ENCODE results near the gene NTN5. TPM values are rescaled to one million over a fixed set of nuclear protein-coding genes. Genes with fewer than 3 reads are reported as not detected.
A peak's percentile ranks its signal among the peaks of the same experiment; 100 is the strongest.

The NTN5 gene
- total and polyA plus RNA-seq, 9 of the 15 experiments (the other 6 are each of a cell fraction or from before 2014, with no cell fraction given) = not detected

DNA sequence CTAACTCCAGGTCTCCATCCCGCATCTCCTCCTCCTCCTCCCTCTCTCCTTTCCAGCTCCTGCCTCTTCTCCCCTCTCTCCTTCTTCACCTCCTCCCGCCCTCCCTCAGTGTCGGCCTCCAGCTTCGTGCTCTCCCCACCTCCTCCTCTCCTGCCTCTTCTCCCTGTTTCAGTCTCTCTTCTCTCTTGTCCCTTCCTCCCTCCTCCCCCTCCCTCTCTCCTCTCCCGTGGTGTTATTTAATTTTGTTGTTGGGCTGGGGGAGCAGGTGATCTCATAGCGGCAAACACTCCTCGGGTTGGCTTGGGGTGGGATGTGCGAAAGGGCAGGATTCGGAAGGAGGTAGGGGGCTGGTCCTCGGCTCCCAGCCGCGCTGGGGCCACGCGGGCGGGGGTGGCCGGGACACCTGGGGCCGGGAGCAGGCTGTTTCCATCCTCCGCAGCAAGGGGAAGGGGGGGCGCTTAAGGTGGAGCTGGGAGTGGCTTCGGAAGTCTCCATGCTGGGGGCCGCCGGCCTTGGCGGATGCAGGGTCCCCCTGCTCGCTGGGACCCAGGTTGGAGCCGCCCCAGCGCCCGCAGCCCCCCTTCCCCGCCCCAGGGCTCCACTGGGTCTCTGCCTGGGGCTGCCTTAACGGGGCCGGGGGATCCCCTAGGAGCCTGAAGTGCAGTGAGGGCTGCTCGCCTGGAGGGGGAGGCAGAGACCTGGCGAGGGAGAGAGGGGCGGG, 26.7 kb downstream of the NTN5 start, which contains the start of gene CA11 (continued):
- no peak for TF ChIP-seq POLR2AphosphoS5 (IDR thresholded peaks at IDR 0.05; ENCODE audit: control insufficient read depth, insufficient read depth, low read depth, low read length)
- no peak for TF ChIP-seq ZBTB8A (IDR thresholded peaks at IDR 0.05; ENCODE audit: partially characterized antibody)
- TF ChIP-seq, protein P1, sequence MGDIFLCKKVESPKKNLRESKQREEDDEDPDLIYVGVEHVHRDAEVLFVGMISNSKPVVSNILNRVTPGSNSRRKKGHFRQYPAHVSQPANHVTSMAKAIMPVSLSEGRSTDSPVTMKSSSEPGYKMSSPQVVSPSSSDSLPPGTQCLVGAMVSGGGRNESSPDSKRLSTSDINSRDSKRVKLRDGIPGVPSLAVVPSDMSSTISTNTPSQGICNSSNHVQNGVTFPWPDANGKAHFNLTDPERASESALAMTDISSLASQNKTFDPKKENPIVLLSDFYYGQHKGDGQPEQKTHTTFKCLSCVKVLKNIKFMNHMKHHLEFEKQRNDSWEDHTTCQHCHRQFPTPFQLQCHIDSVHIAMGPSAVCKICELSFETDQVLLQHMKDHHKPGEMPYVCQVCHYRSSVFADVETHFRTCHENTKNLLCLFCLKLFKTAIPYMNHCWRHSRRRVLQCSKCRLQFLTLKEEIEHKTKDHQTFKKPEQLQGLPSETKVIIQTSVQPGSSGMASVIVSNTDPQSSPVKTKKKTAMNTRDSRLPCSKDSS (IDR thresholded peaks at IDR 0.05; ENCODE audit: low read depth, partially characterized antibody) = no peak
- TF ChIP-seq OTX1 (CRISPR knock-in tag; IDR thresholded peaks at IDR 0.05) = peak; percentile 55; the same call in 1 of the 2 replicates
- no peak for TF ChIP-seq GABPA (tag; conservative IDR thresholded peaks at IDR 0.05; ENCODE audit: low read depth)
- TF ChIP-seq DACH1 (IDR thresholded peaks at IDR 0.05; ENCODE audit: partially characterized antibody) = no peak
- no peak for TF ChIP-seq SMAD2 (IDR thresholded peaks at IDR 0.05; ENCODE audit: low read depth, low read length)
- TF ChIP-seq ZNF778 (CRISPR knock-in tag; IDR thresholded peaks at IDR 0.05) = no peak
- no peak for TF ChIP-seq JUNB (CRISPR knock-in tag; conservative IDR thresholded peaks at IDR 0.05)
- TF ChIP-seq, protein P2, sequence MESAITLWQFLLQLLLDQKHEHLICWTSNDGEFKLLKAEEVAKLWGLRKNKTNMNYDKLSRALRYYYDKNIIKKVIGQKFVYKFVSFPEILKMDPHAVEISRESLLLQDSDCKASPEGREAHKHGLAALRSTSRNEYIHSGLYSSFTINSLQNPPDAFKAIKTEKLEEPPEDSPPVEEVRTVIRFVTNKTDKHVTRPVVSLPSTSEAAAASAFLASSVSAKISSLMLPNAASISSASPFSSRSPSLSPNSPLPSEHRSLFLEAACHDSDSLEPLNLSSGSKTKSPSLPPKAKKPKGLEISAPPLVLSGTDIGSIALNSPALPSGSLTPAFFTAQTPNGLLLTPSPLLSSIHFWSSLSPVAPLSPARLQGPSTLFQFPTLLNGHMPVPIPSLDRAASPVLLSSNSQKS (CRISPR knock-in tag; IDR thresholded peaks at IDR 0.05) = no peak
- no peak for TF ChIP-seq NR1H2 (CRISPR knock-in tag; IDR thresholded peaks at IDR 0.05)
- no peak for TF ChIP-seq HMG20A (CRISPR knock-in tag; conservative IDR thresholded peaks at IDR 0.05)
- TF ChIP-seq, protein P3, sequence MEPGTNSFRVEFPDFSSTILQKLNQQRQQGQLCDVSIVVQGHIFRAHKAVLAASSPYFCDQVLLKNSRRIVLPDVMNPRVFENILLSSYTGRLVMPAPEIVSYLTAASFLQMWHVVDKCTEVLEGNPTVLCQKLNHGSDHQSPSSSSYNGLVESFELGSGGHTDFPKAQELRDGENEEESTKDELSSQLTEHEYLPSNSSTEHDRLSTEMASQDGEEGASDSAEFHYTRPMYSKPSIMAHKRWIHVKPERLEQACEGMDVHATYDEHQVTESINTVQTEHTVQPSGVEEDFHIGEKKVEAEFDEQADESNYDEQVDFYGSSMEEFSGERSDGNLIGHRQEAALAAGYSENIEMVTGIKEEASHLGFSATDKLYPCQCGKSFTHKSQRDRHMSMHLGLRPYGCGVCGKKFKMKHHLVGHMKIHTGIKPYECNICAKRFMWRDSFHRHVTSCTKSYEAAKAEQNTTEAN (CRISPR knock-in tag; IDR thresholded peaks at IDR 0.05) = no peak
- peak; percentile 98 for TF ChIP-seq LARP7 (IDR thresholded peaks at IDR 0.05)
- TF ChIP-seq, protein P4, sequence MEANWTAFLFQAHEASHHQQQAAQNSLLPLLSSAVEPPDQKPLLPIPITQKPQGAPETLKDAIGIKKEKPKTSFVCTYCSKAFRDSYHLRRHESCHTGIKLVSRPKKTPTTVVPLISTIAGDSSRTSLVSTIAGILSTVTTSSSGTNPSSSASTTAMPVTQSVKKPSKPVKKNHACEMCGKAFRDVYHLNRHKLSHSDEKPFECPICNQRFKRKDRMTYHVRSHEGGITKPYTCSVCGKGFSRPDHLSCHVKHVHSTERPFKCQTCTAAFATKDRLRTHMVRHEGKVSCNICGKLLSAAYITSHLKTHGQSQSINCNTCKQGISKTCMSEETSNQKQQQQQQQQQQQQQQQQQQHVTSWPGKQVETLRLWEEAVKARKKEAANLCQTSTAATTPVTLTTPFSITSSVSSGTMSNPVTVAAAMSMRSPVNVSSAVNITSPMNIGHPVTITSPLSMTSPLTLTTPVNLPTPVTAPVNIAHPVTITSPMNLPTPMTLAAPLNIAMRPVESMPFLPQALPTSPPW (CRISPR knock-in tag; IDR thresholded peaks at IDR 0.05) = peak; percentile 99
- 0 out of 2 replicates have a peak, but pooled peaks have one; percentile 71 for TF ChIP-seq ZC3H8 (IDR thresholded peaks at IDR 0.05)
- no peak for TF ChIP-seq TBP (optimal IDR thresholded peaks at IDR 0.05; ENCODE audit: low read depth, low read length)
- peak; percentile 93 to 99 for TF ChIP-seq MAZ (CRISPR knock-in tag; conservative IDR thresholded peaks at IDR 0.05 in 1 of 2, IDR thresholded peaks at IDR 0.05 in 1 of 2)
- TF ChIP-seq, protein P5, sequence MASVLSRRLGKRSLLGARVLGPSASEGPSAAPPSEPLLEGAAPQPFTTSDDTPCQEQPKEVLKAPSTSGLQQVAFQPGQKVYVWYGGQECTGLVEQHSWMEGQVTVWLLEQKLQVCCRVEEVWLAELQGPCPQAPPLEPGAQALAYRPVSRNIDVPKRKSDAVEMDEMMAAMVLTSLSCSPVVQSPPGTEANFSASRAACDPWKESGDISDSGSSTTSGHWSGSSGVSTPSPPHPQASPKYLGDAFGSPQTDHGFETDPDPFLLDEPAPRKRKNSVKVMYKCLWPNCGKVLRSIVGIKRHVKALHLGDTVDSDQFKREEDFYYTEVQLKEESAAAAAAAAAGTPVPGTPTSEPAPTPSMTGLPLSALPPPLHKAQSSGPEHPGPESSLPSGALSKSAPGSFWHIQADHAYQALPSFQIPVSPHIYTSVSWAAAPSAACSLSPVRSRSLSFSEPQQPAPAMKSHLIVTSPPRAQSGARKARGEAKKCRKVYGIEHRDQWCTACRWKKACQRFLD (CRISPR knock-in tag; IDR thresholded peaks at IDR 0.05) = no peak
- TF ChIP-seq NCOR1 (IDR thresholded peaks at IDR 0.05) = peak; percentile 67
- no peak for TF ChIP-seq PML (IDR thresholded peaks at IDR 0.05; ENCODE audit: low read length)
- no peak for TF ChIP-seq ZNF253 (CRISPR knock-in tag; conservative IDR thresholded peaks at IDR 0.05)
